Measurements from ENCODE around the gene NOX4. TPM values are rescaled to one million over a fixed set of nuclear protein-coding genes. Genes with fewer than 3 reads are reported as not detected.

NOX4 gene
- total and polyA plus RNA-seq, 9 of the 15 experiments (the other 6 are each of a cell fraction or from before 2014, with no cell fraction given): not detected

- TF ChIP-seq HDAC6 (IDR thresholded peaks at IDR 0.05; ENCODE audit: low read depth, low read length): no peak
These were observed 46.8 kb upstream of the NOX4 start (continued) for GRCh38 chr11:89537936-89538335.

GRCh38 chr11:89536926-89537325, 45.8 kb upstream of the NOX4 start:
- no peak for FAIRE-seq
- Histone ChIP-seq H3K4me3 (no peak overlapping the region), H2AFZ (ENCODE audit: low read depth, low read length) (no peak overlapping the region), H3K27me3 (ENCODE audit: control insufficient read depth in 2 of 2, insufficient read depth in 2 of 2, low read length in 2 of 2) (no peaks in the 10 kb centered on the region), H3K36me3 (ENCODE audit: control insufficient read depth, insufficient read depth, low read length) (no peaks in the 10 kb centered on the region), H4K20me1 (replicated peaks; ENCODE audit: control insufficient read depth, insufficient read depth, low read length) (no peaks in the 10 kb centered on the region), H3K79me2 (ENCODE audit: control insufficient read depth, insufficient read depth, low read length) (no peaks in the 10 kb centered on the region), H3K27ac (ENCODE audit: extremely low read depth, low read depth, low read length) (no peak overlapping the region), H3K4me1 (replicated peaks in 1 of 2; ENCODE audit: control insufficient read depth in 2 of 2, insufficient read depth in 2 of 2, low read length in 2 of 2) (no peaks in the 10 kb centered on the region), H3K4me2 (ENCODE audit: insufficient read depth, low read length) (no peak overlapping the region), H3K9me1 (ENCODE audit: control insufficient read depth, insufficient read depth, low read length) (peaks cover 2% of the 10 kb centered on the region), H3K9me3 (replicated peaks; ENCODE audit: control insufficient read depth, insufficient read depth, low read depth, low read length) (no peaks in the 10 kb centered on the region; the same call in 1 of the 2 replicates), H3K9ac (ENCODE audit: insufficient read depth in 1 of 2, low read depth in 2 of 2, low read length in 2 of 2) (no peak overlapping the region)
- ChIA-PET CTCF (ENCODE audit: low intra/inter-chr PET ratio) (no interaction called here), POLR2A (no interaction called here)
- intact Hi-C loops (cut with micrococcal nuclease): no loop called here
- WGBS (ENCODE audit: insufficient coverage, low coverage, missing lambda C conversion rate): 0% methylated on average over 1 of the region's 1 CpG
- no peak for DNase-seq (ENCODE audit: extremely low read depth in 1 of 4, low spot score in 3 of 4)
- in situ Hi-C loops (cut with MboI): no loop called here
- no peak for ATAC-seq
- BruUV-seq (replicated peaks): no TSS peak
- no peak for TF ChIP-seq THAP7 (CRISPR knock-in tag; IDR thresholded peaks at IDR 0.05)
- TF ChIP-seq ZBTB2 (IDR thresholded peaks at IDR 0.05): no peak
- TF ChIP-seq SP1 (CRISPR knock-in tag; IDR thresholded peaks at IDR 0.05): no peak
- TF ChIP-seq RUNX1 (IDR thresholded peaks at IDR 0.05; ENCODE audit: low read depth): no peak
- TF ChIP-seq IFI16 (CRISPR knock-in tag; IDR thresholded peaks at IDR 0.05): no peak
- no peak for TF ChIP-seq TCFL5 (CRISPR knock-in tag; conservative IDR thresholded peaks at IDR 0.05)
- no peak for TF ChIP-seq CCNT2 (IDR thresholded peaks at IDR 0.05; ENCODE audit: borderline replicate concordance, extremely low read depth, insufficient read length, low read depth, low read length)
- no peak for TF ChIP-seq IRF2 (CRISPR knock-in tag; IDR thresholded peaks at IDR 0.05)
- TF ChIP-seq NFYB (IDR thresholded peaks at IDR 0.05; ENCODE audit: extremely low read depth, insufficient read length): no peak
- no peak for TF ChIP-seq ZNF197 (CRISPR knock-in tag; IDR thresholded peaks at IDR 0.05; ENCODE audit: low read depth)
- TF ChIP-seq FOXK1 (CRISPR knock-in tag; IDR thresholded peaks at IDR 0.05; ENCODE audit: borderline replicate concordance): no peak
- no peak for TF ChIP-seq EHMT2 (IDR thresholded peaks at IDR 0.05)
- no peak for TF ChIP-seq CLOCK (CRISPR knock-in tag; IDR thresholded peaks at IDR 0.05; ENCODE audit: borderline replicate concordance)
- no peak for TF ChIP-seq ZNF780A (CRISPR knock-in tag; IDR thresholded peaks at IDR 0.05)
- no peak for TF ChIP-seq CC2D1A (IDR thresholded peaks at IDR 0.05)
- no peak for TF ChIP-seq ZFP91 (CRISPR knock-in tag; IDR thresholded peaks at IDR 0.05)

Data from K562 (cell line).